ENCODE data around the gene TMEM86B. TPM values are rescaled to one million over a fixed set of nuclear protein-coding genes. Genes with fewer than 3 reads are reported as not detected.

Gene TMEM86B
- total RNA-seq, 1 donor from 2014 or later = 5.8 TPM

- H3K4me1 Mint-ChIP-seq = peaks cover 45% of the 10 kb centered on the region
- no peaks in the 10 kb centered on the region for H3K36me3 Mint-ChIP-seq (ENCODE audit: low read depth)
- no peak for TF ChIP-seq CTCF (conservative IDR thresholded peaks at IDR 0.05)
- no peaks in the 10 kb centered on the region for H3K9me3 Mint-ChIP-seq
- H3K27me3 Mint-ChIP-seq (ENCODE audit: low read depth) = no peaks in the 10 kb centered on the region
- H3K4me3 Mint-ChIP-seq = peak overlapping the region; percentile 61
- H3K27ac Mint-ChIP-seq (ENCODE audit: unreplicated experiment) = peak overlapping the region; percentile 38
- no peak for DNase-seq (ENCODE audit: low read depth, low spot score)
Observed at GRCh38 chr19:55252760-55253663, 24.4 kb upstream of the TMEM86B start.

GRCh38 chr19:55251341-55252081 lies 22.9 kb upstream of the TMEM86B start:
- Mint-ChIP-seq H3K4me1 (peaks cover 31% of the 10 kb centered on the region), H3K27ac (ENCODE audit: unreplicated experiment) (no peak overlapping the region), H3K36me3 (ENCODE audit: low read depth) (no peaks in the 10 kb centered on the region), H3K27me3 (ENCODE audit: low read depth) (no peaks in the 10 kb centered on the region), H3K4me3 (no peak overlapping the region), H3K9me3 (no peaks in the 10 kb centered on the region)
- DNase-seq (ENCODE audit: low read depth, low spot score) = no peak
- TF ChIP-seq CTCF (conservative IDR thresholded peaks at IDR 0.05) = no peak

GRCh38 chr19:55250262-55251036 lies 21.9 kb upstream of the TMEM86B start:
- no peak for TF ChIP-seq CTCF (conservative IDR thresholded peaks at IDR 0.05)
- H3K27ac Mint-ChIP-seq (ENCODE audit: unreplicated experiment) = no peak overlapping the region
- no peaks in the 10 kb centered on the region for H3K9me3 Mint-ChIP-seq
- no peaks in the 10 kb centered on the region for H3K27me3 Mint-ChIP-seq (ENCODE audit: low read depth)
- peaks cover 21% of the 10 kb centered on the region for H3K4me1 Mint-ChIP-seq
- H3K36me3 Mint-ChIP-seq (ENCODE audit: low read depth) = no peaks in the 10 kb centered on the region
- no peak overlapping the region for H3K4me3 Mint-ChIP-seq
- no peak for DNase-seq (ENCODE audit: low read depth, low spot score)

- no peaks in the 10 kb centered on the region for H3K9me3 Mint-ChIP-seq
- peaks cover 17% of the 10 kb centered on the region for H3K4me1 Mint-ChIP-seq
- TF ChIP-seq CTCF (conservative IDR thresholded peaks at IDR 0.05) = no peak
- no peaks in the 10 kb centered on the region for H3K36me3 Mint-ChIP-seq (ENCODE audit: low read depth)
- no peak overlapping the region for H3K27ac Mint-ChIP-seq (ENCODE audit: unreplicated experiment)
- no peaks in the 10 kb centered on the region for H3K27me3 Mint-ChIP-seq (ENCODE audit: low read depth)
- no peak for DNase-seq (ENCODE audit: low read depth, low spot score)
- no peak overlapping the region for H3K4me3 Mint-ChIP-seq
Observed at GRCh38 chr19:55249841-55250240, 21.3 kb upstream of the TMEM86B start.

- DNase-seq (ENCODE audit: low read depth, low spot score) = no peak
- Mint-ChIP-seq H3K27ac (ENCODE audit: unreplicated experiment) (no peak overlapping the region), H3K27me3 (ENCODE audit: low read depth) (no peaks in the 10 kb centered on the region), H3K4me3 (no peak overlapping the region), H3K4me1 (peaks cover 11% of the 10 kb centered on the region), H3K9me3 (no peaks in the 10 kb centered on the region), H3K36me3 (ENCODE audit: low read depth) (no peaks in the 10 kb centered on the region)
- TF ChIP-seq CTCF (conservative IDR thresholded peaks at IDR 0.05) = no peak
Observed at GRCh38 chr19:55248704-55249103, 20.1 kb upstream of the TMEM86B start.
